ENCODE measurements around the gene ERAS.

The ERAS gene

GRCh38 chrX:48826135-48826875 lies at the start of gene ERAS:
TSS of gene ERAS (plus strand) at chrX:48826513. CDS start at chrX:48829124, 2,611 bp downstream.
- DNase-seq: no peak

GRCh38 chrX:48776818-48777439 lies 49.4 kb upstream of the ERAS start:
- DNase-seq: no peak

- DNase-seq: no peak
Measured at GRCh38 chrX:48779399-48779798, 46.9 kb upstream of the ERAS start.

GRCh38 chrX:48781705-48782104 lies 44.6 kb upstream of the ERAS start:
- DNase-seq: no peak

- no peak for DNase-seq
Measured at GRCh38 chrX:48782216-48782615, 44.1 kb upstream of the ERAS start.

GRCh38 chrX:48782795-48783194 lies 43.5 kb upstream of the ERAS start:
- no peak for DNase-seq

GRCh38 chrX:48784726-48785125 lies 41.6 kb upstream of the ERAS start:
- no peak for DNase-seq

GRCh38 chrX:48785186-48785539 lies 41.1 kb upstream of the ERAS start:
- no peak for DNase-seq

- DNase-seq: no peak
Measured at GRCh38 chrX:48785540-48786214, 40.6 kb upstream of the ERAS start.

GRCh38 chrX:48786341-48786800 lies 39.9 kb upstream of the ERAS start, which contains the start of gene GATA1:
TSS of gene GATA1 (plus strand) at chrX:48786590. CDS start at chrX:48791110, 4,520 bp downstream.
- no peak for DNase-seq

- no peak for DNase-seq
Measured at GRCh38 chrX:48786825-48787504, 39.3 kb upstream of the ERAS start.

- DNase-seq: no peak
Measured at GRCh38 chrX:48787505-48788443, 38.5 kb upstream of the ERAS start.

GRCh38 chrX:48789366-48790220 lies 36.7 kb upstream of the ERAS start:
- DNase-seq: no peak

- no peak for DNase-seq
Measured at GRCh38 chrX:48790477-48790876, 35.8 kb upstream of the ERAS start.

GRCh38 chrX:48791063-48791820 lies 35.1 kb upstream of the ERAS start:
- no peak for DNase-seq

- no peak for DNase-seq
Measured at GRCh38 chrX:48792219-48792618, 34.1 kb upstream of the ERAS start.

- DNase-seq: no peak
Measured at GRCh38 chrX:48793935-48794334, 32.4 kb upstream of the ERAS start.

- no peak for DNase-seq
Measured at GRCh38 chrX:48794340-48794910, 31.9 kb upstream of the ERAS start.

- DNase-seq: no peak
Measured at GRCh38 chrX:48794911-48795515, 31.3 kb upstream of the ERAS start.

- DNase-seq: no peak
Measured at GRCh38 chrX:48798318-48798717, 28.0 kb upstream of the ERAS start.
